Esophagus muscularis mucosa (tissue), 4 donors: ENCODE data around the gene BAK1. TPM values are rescaled to one million over a fixed set of nuclear protein-coding genes. Genes with fewer than 3 reads are reported as not detected.

Experiments
- DNase-seq: peaks from one replicate; pipeline ENCODE4 v3.0.0-alpha.2; 2017; ENCODE audit errors: extremely low spot score
- H3K27ac ChIP-seq, 4 donors: fragments of 200-600 bp; sonication (generic); replicated peaks in 1 of 4; 1 replicate in 3 of 4; 2 replicates in 1 of 4; pipeline ENCODE4 v1.5.1; 2016 to 2019; ENCODE audit warnings: mild to moderate bottlenecking in 1 of 4
- H3K27me3 ChIP-seq, 4 donors: fragments of 200-600 bp; sonication (generic); one replicate each; pipeline versions ENCODE4 v1.5.1 to v1.6.0; 2016 to 2019
- H3K36me3 ChIP-seq, 4 donors: fragments of 200-600 bp; sonication (generic); one replicate each; pipeline ENCODE4 v1.5.1; 2016 to 2019
- H3K4me1 ChIP-seq, 4 donors: fragments of 200-600 bp; sonication (generic); one replicate each; pipeline ENCODE4 v1.5.1; 2016 to 2019
- H3K4me3 ChIP-seq, 4 donors: fragments of 200-600 bp; sonication (generic); 1 replicate in 2 of 4; 2 replicates in 2 of 4; pipeline ENCODE4 v1.5.1; 2016 to 2019; ENCODE audit warnings: mild to moderate bottlenecking in 4 of 4, moderate library complexity in 1 of 4
- H3K9me3 ChIP-seq, 4 donors: fragments of 200-600 bp; sonication (generic); 1 replicate in 3 of 4; 2 replicates in 1 of 4; pipeline ENCODE4 v1.5.1; 2016 to 2019
- EP300 ChIP-seq: sonication (generic); formaldehyde crosslinking; IDR thresholded peaks from one replicate; pipeline ENCODE4 v1.6.1; 2017; ENCODE audit warnings: antibody characterized with exemption
- POLR2A ChIP-seq: fragments of 450-650 bp; IDR thresholded peaks from one replicate; pipeline ENCODE4 v1.6.1; 2017; ENCODE audit warnings: antibody characterized with exemption, moderate library complexity, mild to moderate bottlenecking, low read depth
- POLR2AphosphoS5 ChIP-seq, 2 donors: sonication (generic); formaldehyde crosslinking; IDR thresholded peaks; one replicate each; pipeline ENCODE4 v1.6.1; 2017; ENCODE audit warnings: antibody characterized with exemption in 2 of 2
- WGBS: methylation state at CpG from one replicate; pipeline ENCODE4 v1.1.5; 2018; 5-methylcytosine and 5-hydroxymethylcytosine counted together
- intact Hi-C: fragments of 100-400 bp; cut with DNase I; formaldehyde crosslinking; loops from one replicate; pipeline ENCODE4 v1.15.1; 2023
- total RNA-seq, 4 donors: library from RNA; depleted of rRNA; stranded (reverse); fragments of >200 nt; gene quantifications; one replicate each; pipeline versions ENCODE4 v1.1.0 to v1.2.1, GENCODE V29; 2016
- TF ChIP-seq, protein P1 (sequence below), 3 experiments: fragments of 200-600 bp in 2 of 3; fragments of 450-650 bp in 1 of 3; sonication (generic) in 2 of 3; IDR thresholded peaks; one replicate each; pipeline ENCODE4 v1.5.1; 2017 to 2019; ENCODE audit warnings: antibody characterized with exemption in 3 of 3, mild to moderate bottlenecking in 2 of 3, moderate library complexity in 1 of 3

Gene BAK1
- 10 to 100 TPM in 3 of 4 donors, 1 to 10 TPM in 1; 9.9 to 13.1 (median 11.7) TPM for total RNA-seq

DNA sequence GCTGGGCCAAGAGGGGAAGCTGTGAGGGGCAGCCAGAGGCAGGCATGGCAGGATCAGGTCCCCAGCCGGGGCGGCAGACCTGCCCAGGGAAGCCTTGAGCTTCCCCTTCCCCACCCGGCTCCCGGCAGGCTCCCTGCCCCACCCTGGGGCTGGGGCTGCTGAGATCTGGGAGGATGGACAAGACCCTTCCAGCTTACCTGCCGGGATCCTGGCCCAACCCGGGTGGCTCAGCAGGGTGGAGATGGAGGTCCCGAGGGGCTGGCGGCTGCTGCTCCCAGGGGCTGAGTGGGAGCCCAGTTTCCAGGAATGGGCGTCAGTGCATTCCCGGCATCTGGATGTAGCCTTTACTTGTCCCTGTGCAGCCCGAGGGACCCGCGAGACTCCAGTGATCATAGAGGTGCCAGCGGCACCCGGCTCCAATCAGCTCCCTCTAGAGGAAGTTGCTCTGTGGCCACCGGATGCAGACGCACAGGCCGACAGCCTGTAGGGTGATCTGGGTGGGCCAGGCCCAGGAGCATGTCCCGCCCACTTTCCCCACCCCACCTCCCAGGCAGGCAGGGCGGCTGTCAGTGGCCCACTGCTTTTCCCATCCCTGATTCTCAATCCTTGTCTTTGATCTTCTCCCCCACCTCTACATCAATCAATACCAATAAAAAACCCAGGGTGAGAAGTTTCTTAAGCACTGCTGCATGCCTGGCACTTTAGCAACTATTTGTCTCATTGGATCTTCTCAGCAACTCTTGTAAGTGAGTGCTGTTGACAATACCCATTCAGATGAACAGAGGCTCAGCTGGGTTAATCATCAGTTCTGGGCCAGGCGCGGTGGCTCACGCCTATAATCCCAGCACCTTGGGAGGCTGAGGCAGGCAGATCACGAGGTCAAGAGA lies at the start of gene BAK1:
Gene BAK1, minus strand, starts transcription at position 449 of the 887 bp plus-strand sequence. CDS start 2,672 bp downstream, outside the sequence.
- H3K27me3 ChIP-seq, result no peaks in the 10 kb centered on the region
- TF ChIP-seq EP300, result no peak
- TF ChIP-seq, protein P1, sequence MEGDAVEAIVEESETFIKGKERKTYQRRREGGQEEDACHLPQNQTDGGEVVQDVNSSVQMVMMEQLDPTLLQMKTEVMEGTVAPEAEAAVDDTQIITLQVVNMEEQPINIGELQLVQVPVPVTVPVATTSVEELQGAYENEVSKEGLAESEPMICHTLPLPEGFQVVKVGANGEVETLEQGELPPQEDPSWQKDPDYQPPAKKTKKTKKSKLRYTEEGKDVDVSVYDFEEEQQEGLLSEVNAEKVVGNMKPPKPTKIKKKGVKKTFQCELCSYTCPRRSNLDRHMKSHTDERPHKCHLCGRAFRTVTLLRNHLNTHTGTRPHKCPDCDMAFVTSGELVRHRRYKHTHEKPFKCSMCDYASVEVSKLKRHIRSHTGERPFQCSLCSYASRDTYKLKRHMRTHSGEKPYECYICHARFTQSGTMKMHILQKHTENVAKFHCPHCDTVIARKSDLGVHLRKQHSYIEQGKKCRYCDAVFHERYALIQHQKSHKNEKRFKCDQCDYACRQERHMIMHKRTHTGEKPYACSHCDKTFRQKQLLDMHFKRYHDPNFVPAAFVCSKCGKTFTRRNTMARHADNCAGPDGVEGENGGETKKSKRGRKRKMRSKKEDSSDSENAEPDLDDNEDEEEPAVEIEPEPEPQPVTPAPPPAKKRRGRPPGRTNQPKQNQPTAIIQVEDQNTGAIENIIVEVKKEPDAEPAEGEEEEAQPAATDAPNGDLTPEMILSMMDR (IDR thresholded peaks at IDR 0.05), result peak; percentile 27 to 58 (median 36)
- TF ChIP-seq POLR2A, result peak; percentile 50
- peak; percentile 89 to 90 for TF ChIP-seq POLR2AphosphoS5 (IDR thresholded peaks at IDR 0.05)

DNA sequence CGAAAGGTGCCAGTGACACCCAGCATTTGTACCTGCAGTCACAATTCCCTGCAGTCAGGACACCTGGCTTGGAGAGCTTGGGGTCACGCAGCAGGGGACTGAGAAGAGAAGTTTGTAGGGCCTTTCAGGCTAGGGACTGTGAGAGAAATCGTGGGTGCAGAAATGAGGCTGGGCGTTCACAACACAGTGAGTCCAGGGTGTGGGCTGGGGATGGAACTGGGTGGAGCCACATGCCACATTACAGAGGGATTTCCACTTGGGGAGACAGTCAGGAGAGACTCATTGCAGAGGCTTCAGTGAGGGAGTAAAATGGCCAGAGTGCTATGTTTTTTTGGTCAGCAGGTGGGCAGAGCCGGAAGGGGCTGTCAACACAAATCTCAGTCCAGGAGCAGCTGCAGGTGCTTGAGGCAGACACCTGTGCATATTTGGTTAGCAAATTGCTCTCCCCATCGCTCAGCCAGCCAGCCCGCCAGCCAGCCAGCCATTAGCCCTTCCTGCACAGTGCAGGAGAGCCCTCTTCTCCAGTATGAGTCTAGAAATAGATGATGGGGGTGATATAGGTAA lies 48.4 kb upstream of the BAK1 start:
- intact Hi-C loops, result no loop called here
- WGBS, result 87% methylated on average over 7 of the region's 7 CpGs
- peaks cover 0 to 57% (median 0%) of the 10 kb centered on the region in 4 donors for H3K27me3 ChIP-seq
- no peak for DNase-seq
- H3K27ac ChIP-seq, result no peak overlapping the region
- TF ChIP-seq, protein P1 (IDR thresholded peaks at IDR 0.05), result no peak
- TF ChIP-seq POLR2A (no peak), EP300 (no peak), POLR2AphosphoS5 (IDR thresholded peaks at IDR 0.05) (no peak)
- peaks cover 0 to 15% (median 0%) of the 10 kb centered on the region in 4 donors for H3K36me3 ChIP-seq
- H3K4me1 ChIP-seq, result peaks cover 20 to 44% (median 32%) of the 10 kb centered on the region in 4 donors
- no peak overlapping the region for H3K4me3 ChIP-seq
- no peaks in the 10 kb centered on the region for H3K9me3 ChIP-seq

More for the DNA sequence above, at the start of gene BAK1:
- H3K27ac ChIP-seq, result peak within 1 kb of the TSS; percentile 86 to 91 (median 88)
- DNase-seq, result peak; percentile 98
- no peaks in the 10 kb centered on the region for H3K9me3 ChIP-seq
- intact Hi-C loops, result loop anchor here (10.0 kb wide), 2 partner anchors 125 to 185 kb away; partner anchors contain the start of genes KIFC1 and ZBTB9
- WGBS, result 5% methylated on average over 15 of the region's 24 CpGs
- peaks cover 30 to 46% (median 38%) of the 10 kb centered on the region in 4 donors for H3K4me1 ChIP-seq
- peak within 1 kb of the TSS; percentile 83 to 94 (median 89) for H3K4me3 ChIP-seq
- H3K36me3 ChIP-seq, result peaks cover 17 to 29% (median 27%) of the 10 kb centered on the region in 4 donors

DNA sequence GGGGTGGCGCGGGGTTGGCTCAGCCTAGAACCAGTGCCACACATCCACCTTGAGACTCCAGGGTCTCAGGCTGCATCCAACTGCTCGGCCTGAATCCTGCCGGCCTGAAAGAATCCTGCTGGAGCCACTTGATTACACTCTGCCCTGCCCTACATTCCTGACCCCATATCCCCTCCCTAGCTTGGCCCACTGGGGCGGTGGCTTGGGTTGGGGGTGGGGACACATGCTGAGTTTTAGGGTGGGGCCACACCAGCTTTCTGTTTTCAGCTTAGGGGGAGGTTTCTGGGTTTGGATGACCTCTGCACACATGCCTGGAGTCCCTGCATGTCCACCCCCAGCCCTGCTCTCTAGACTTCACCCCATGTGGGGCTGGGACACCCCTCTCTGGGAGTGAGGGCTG lies 47.8 kb upstream of the BAK1 start:
- WGBS, result 75% methylated on average over 4 of the region's 5 CpGs
- Histone ChIP-seq H3K27me3 (peaks cover 0 to 54% (median 0%) of the 10 kb centered on the region in 4 donors), H3K36me3 (peaks cover 0 to 16% (median 0%) of the 10 kb centered on the region in 4 donors), H3K9me3 (no peaks in the 10 kb centered on the region), H3K27ac (no peak overlapping the region), H3K4me1 (peaks cover 17 to 43% (median 30%) of the 10 kb centered on the region in 4 donors), H3K4me3 (no peak overlapping the region)
- TF ChIP-seq POLR2AphosphoS5 (IDR thresholded peaks at IDR 0.05) (no peak), POLR2A (no peak), EP300 (no peak)
- TF ChIP-seq, protein P1 (IDR thresholded peaks at IDR 0.05), result no peak
- intact Hi-C loops, result no loop called here
- no peak for DNase-seq

DNA sequence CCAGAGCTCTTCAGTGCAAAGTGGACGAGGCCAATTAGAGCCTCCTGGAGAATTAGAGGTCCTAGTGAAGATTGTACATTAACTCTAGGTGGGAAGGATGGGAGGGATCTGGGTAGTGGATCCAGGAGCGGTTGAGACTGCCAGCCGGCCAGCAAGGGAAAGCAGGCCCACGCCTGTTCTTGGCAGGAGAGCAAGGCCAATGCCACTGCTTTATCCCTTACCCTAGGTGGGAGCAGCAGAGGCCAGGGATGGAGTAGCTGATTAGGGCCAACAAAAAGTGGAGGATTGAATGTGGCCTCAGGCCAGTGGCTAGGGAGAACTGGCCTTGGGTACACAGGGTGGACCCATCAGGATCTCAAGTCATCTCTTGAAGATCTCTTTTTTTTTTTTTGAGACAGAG lies 44.8 kb upstream of the BAK1 start:
- H3K9me3 ChIP-seq, result no peaks in the 10 kb centered on the region
- WGBS, result no CpG with 5 or more reads among the region's 4 CpGs
- peaks cover 0 to 57% (median 9%) of the 10 kb centered on the region in 4 donors for H3K27me3 ChIP-seq
- DNase-seq, result no peak
- H3K4me3 ChIP-seq, result no peak overlapping the region
- TF ChIP-seq POLR2A (no peak), EP300 (no peak), POLR2AphosphoS5 (IDR thresholded peaks at IDR 0.05) (no peak)
- TF ChIP-seq, protein P1 (IDR thresholded peaks at IDR 0.05), result no peak
- peaks cover 20 to 65% (median 47%) of the 10 kb centered on the region in 4 donors for H3K4me1 ChIP-seq
- intact Hi-C loops, result no loop called here
- peaks cover 0 to 16% (median 0%) of the 10 kb centered on the region in 4 donors for H3K36me3 ChIP-seq
- H3K27ac ChIP-seq, result peak overlapping the region in 1 of 4 donors; percentile 6
